ENCODE results near the gene TSEN15. TPM values are rescaled to one million over a fixed set of nuclear protein-coding genes. Genes with fewer than 3 reads are reported as not detected.

The TSEN15 gene
- total and polyA plus RNA-seq, 2 of the 13 experiments (the other 11 are each of a cell fraction or from before 2014, with no cell fraction given), result 25.6 to 35.8 TPM

DNA sequence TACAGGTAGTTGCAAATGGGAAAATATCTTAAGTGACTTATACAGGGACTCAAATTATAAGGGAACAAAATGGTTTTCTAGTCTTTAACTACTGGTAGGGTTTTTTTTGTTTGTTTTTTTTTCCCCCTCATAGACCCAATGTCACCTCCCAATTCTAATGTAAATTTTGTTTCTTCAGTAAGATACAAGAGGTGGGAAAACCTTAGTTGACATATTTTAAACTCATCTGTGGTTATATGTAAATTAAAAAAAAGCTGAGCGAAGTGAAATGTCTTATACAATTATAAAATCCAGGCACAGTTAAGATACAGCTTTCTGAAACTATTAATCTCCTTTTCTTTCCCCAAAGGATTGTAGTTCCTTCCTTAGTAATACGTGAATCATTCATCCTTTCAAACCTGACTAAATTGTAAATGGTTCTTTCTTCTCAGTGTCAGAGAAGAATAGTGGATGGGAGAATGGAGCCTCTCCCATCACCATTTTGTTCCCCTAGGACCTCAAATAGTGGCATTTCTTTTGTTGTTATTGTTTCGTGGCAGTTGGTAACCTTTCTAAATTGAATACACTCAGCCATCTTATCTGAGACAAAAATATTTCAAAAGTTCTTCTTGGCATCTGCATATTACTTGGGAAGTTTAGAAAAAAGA lies 11.2 kb downstream of the TSEN15 start (continued):
- TF ChIP-seq ZNF33A (CRISPR knock-in tag; IDR thresholded peaks at IDR 0.05; ENCODE audit: borderline replicate concordance) (no peak), EHMT2 (IDR thresholded peaks at IDR 0.05; ENCODE audit: borderline replicate concordance, low read depth, low read length) (no peak), ZNF75D (CRISPR knock-in tag; IDR thresholded peaks at IDR 0.05; ENCODE audit: borderline replicate concordance) (no peak), ZNF468 (CRISPR knock-in tag; IDR thresholded peaks at IDR 0.05) (no peak), ZNF431 (CRISPR knock-in tag; IDR thresholded peaks at IDR 0.05; ENCODE audit: borderline replicate concordance, low read depth) (no peak), MAFK (conservative IDR thresholded peaks at IDR 0.05 in 1 of 2, IDR thresholded peaks at IDR 0.05 in 1 of 2; ENCODE audit: low read length in 2 of 2) (peak in 1 of 2 experiments; percentile 41; a peak in 2 of 4 replicates), MAFF (IDR thresholded peaks at IDR 0.05; ENCODE audit: low read depth, low read length) (peak; percentile 32; the same call in 1 of the 2 replicates)

DNA sequence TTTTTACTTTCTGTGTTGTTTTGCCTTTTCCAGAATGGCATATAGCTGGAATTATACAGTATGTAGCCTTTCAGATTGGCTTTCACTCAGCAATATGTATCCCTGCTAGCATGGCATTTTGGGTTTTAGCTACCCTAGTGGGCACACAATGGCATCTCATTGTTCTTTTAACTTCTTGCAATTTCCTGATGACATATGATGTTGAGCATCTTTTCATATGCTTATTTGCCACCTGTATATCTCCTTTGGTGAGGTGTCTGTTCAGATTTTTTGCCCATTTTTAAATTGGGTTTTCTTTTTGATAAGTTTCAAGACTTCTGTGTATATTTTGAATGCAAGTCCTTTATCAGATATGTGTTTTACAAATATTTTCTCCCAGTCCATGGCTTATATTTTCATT lies 14.0 kb downstream of the TSEN15 start:
- Histone ChIP-seq H3K79me2 (ENCODE audit: insufficient read depth, low read length) (no peaks in the 10 kb centered on the region), H2AFZ (ENCODE audit: low read length) (no peak overlapping the region), H3K9me3 (ENCODE audit: low read length) (no peaks in the 10 kb centered on the region), H3K27me3 (ENCODE audit: control insufficient read depth in 1 of 2, insufficient read depth in 2 of 2, low read length in 2 of 2) (no peaks in the 10 kb centered on the region), H3K36me3 (replicated peaks in 1 of 2; ENCODE audit: control insufficient read depth in 1 of 2, insufficient read depth in 2 of 2, low read length in 2 of 2) (peaks cover 0 to 4% of the 10 kb centered on the region in 2 experiments; a peak in 1 of 5 replicates), H3K4me2 (ENCODE audit: low read depth, low read length) (no peak overlapping the region), H4K20me1 (ENCODE audit: insufficient read depth, low read length) (no peaks in the 10 kb centered on the region), H3K27ac (ENCODE audit: extremely low read length, insufficient read depth, low read length) (no peak overlapping the region), H3K9ac (ENCODE audit: insufficient read depth, low read depth, low read length) (no peak overlapping the region), H3K4me1 (ENCODE audit: insufficient read depth, low read length) (no peaks in the 10 kb centered on the region), H3K4me3 (replicated peaks in 1 of 3; ENCODE audit: insufficient read depth in 1 of 3, low read depth in 2 of 3, low read length in 3 of 3) (no peak overlapping the region)
- no peak for ATAC-seq
- no peak for DNase-seq (ENCODE audit: low spot score)
- no TSS peak for BruUV-seq (replicated peaks)
- in situ Hi-C loops (cut with HindIII; ENCODE audit: extremely low pct_ligation_motif_present, low pct_unique_long_range_greater_than_20kb) (no loop called here), intact Hi-C loops (cut with micrococcal nuclease; ENCODE audit: unreplicated experiment) (no loop called here)
- no peak for FAIRE-seq
- POLR2A ChIA-PET, result interaction anchor here (0.6 kb wide), 1 partner anchor 322 kb away, joined by 3 read pairs; no protein-coding TSS in a partner anchor
- CTCF ChIA-PET (ENCODE audit: low intra/inter-chr PET ratio, low total read pairs), result no interaction called here
- TF ChIP-seq ZSCAN30 (CRISPR knock-in tag; IDR thresholded peaks at IDR 0.05) (no peak), SOX13 (IDR thresholded peaks at IDR 0.05) (no peak), SOX13 (CRISPR knock-in tag; conservative IDR thresholded peaks at IDR 0.05 in 1 of 2, IDR thresholded peaks at IDR 0.05 in 1 of 2) (no peak), ZNF441 (CRISPR knock-in tag; IDR thresholded peaks at IDR 0.05; ENCODE audit: borderline replicate concordance) (no peak), ZNF292 (CRISPR knock-in tag; IDR thresholded peaks at IDR 0.05; ENCODE audit: borderline replicate concordance, low read depth) (no peak), ZNF709 (CRISPR knock-in tag; IDR thresholded peaks at IDR 0.05) (no peak), ZNF496 (CRISPR knock-in tag; IDR thresholded peaks at IDR 0.05; ENCODE audit: insufficient replicate concordance) (no peak), AKAP8 (CRISPR knock-in tag; IDR thresholded peaks at IDR 0.05) (no peak), ZFP1 (CRISPR knock-in tag; IDR thresholded peaks at IDR 0.05) (no peak), GATA4 (IDR thresholded peaks at IDR 0.05; ENCODE audit: borderline replicate concordance, low read depth) (no peak), SP1 (IDR thresholded peaks at IDR 0.05) (no peak), SP1 (CRISPR knock-in tag; IDR thresholded peaks at IDR 0.05) (no peak)
- TF ChIP-seq, protein P1, sequence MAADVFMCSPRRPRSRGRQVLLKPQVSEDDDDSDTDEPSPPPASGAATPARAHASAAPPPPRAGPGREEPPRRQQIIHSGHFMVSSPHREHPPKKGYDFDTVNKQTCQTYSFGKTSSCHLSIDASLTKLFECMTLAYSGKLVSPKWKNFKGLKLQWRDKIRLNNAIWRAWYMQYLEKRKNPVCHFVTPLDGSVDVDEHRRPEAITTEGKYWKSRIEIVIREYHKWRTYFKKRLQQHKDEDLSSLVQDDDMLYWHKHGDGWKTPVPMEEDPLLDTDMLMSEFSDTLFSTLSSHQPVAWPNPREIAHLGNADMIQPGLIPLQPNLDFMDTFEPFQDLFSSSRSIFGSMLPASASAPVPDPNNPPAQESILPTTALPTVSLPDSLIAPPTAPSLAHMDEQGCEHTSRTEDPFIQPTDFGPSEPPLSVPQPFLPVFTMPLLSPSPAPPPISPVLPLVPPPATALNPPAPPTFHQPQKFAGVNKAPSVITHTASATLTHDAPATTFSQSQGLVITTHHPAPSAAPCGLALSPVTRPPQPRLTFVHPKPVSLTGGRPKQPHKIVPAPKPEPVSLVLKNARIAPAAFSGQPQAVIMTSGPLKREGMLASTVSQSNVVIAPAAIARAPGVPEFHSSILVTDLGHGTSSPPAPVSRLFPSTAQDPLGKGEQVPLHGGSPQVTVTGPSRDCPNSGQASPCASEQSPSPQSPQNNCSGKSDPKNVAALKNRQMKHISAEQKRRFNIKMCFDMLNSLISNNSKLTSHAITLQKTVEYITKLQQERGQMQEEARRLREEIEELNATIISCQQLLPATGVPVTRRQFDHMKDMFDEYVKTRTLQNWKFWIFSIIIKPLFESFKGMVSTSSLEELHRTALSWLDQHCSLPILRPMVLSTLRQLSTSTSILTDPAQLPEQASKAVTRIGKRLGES (CRISPR knock-in tag; IDR thresholded peaks at IDR 0.05; ENCODE audit: borderline replicate concordance), result no peak
- TF ChIP-seq, protein P2, sequence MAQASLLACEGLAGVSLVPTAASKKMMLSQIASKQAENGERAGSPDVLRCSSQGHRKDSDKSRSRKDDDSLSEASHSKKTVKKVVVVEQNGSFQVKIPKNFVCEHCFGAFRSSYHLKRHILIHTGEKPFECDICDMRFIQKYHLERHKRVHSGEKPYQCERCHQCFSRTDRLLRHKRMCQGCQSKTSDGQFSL (CRISPR knock-in tag; IDR thresholded peaks at IDR 0.05), result no peak

All from HepG2 (cell line).